ENCODE data around the gene WRAP73. TPM values are rescaled to one million over a fixed set of nuclear protein-coding genes. Genes with fewer than 3 reads are reported as not detected.
A peak's percentile ranks its signal among the peaks of the same experiment; 100 is the strongest.

The WRAP73 gene
- total RNA-seq, 1 donor from 2014 or later = 20.5 TPM

DNA sequence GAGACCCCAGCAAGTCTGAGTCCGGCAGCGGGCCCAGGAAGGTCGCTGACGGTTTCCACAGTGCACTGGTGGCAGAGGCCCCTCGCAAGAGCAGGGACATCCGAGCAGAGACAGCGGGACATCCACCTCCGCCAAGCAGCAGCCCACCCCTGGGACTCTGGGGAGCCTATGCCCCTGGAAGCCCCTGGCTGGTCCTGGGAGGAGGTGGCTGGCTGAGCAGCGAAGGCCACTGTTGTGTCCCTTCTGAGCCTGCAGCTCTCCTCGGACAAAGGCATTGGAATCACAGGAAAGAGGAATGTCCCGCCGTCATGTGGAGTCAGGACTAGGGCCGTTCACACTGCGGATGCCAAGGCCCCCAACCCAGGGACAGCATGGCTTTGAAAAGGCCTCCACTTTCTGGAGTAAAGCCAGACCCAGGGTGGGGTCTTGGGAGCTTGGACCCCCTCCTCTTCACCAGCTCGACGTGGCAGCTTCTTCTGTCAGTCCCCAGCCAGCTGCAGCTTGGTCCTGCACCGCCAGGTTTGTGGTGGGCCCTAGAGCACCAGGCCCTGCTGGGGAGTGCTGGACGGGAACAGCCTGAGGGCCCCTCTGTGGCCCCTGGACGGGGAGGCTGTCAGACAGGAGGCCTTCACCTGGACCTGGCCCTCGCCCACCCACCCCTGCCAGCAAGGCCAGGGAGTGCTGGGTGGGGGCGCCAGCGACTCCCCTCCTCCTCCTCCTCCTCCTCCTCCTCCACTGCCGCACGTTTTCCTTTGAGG, 40.0 kb downstream of the WRAP73 start:
- Mint-ChIP-seq H3K36me3 (ENCODE audit: unreplicated experiment) (no peaks in the 10 kb centered on the region), H3K4me1 (ENCODE audit: unreplicated experiment) (peaks cover 33% of the 10 kb centered on the region), H3K9me3 (ENCODE audit: unreplicated experiment) (no peaks in the 10 kb centered on the region), H3K4me3 (ENCODE audit: unreplicated experiment) (peak overlapping the region; percentile 81), H3K27ac (ENCODE audit: unreplicated experiment) (peak overlapping the region; percentile 63), H3K27me3 (ENCODE audit: unreplicated experiment) (no peaks in the 10 kb centered on the region)
- TF ChIP-seq, protein P1, sequence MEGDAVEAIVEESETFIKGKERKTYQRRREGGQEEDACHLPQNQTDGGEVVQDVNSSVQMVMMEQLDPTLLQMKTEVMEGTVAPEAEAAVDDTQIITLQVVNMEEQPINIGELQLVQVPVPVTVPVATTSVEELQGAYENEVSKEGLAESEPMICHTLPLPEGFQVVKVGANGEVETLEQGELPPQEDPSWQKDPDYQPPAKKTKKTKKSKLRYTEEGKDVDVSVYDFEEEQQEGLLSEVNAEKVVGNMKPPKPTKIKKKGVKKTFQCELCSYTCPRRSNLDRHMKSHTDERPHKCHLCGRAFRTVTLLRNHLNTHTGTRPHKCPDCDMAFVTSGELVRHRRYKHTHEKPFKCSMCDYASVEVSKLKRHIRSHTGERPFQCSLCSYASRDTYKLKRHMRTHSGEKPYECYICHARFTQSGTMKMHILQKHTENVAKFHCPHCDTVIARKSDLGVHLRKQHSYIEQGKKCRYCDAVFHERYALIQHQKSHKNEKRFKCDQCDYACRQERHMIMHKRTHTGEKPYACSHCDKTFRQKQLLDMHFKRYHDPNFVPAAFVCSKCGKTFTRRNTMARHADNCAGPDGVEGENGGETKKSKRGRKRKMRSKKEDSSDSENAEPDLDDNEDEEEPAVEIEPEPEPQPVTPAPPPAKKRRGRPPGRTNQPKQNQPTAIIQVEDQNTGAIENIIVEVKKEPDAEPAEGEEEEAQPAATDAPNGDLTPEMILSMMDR (IDR thresholded peaks at IDR 0.05) = no peak
- no peak for DNase-seq (ENCODE audit: extremely low spot score, unreplicated experiment)

DNA sequence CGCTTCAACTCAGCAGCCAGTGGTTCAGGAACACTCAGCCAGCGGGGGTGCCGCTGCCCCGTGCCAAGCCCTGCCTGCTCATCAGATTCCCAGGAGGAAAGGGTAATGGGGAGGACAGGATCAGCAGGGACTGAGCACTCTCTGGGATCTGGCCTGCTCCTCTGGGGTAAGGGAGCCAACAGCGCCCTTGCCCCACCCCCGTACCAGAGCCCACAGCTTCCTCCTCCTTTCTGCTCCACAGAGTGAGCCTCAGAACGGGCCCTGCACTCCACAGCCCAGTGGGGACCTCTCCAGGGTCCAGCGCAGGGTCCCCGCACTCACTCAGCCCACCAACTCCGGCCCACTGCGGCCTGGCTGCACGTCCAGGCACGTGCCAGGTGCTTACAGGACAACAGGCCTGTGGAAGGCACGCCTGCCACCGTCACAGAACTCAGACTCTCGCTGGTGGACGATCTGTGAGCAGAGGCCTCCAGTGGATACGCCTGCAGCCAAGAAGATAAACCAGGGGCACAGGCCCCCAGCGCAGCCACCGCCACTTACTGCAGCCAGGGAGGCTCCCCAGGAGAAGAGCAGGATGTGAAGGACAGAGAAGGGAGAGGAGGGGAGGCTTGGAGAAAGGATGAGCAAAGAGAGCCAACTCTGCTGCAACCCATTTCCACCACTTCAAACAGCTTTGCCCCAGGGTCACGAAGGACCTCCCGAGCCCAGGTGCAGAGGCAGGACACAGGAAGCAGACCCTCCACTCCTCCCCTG, 40.7 kb downstream of the WRAP73 start:
- peak overlapping the region; percentile 27 for H3K4me3 Mint-ChIP-seq (ENCODE audit: unreplicated experiment)
- DNase-seq (ENCODE audit: extremely low spot score, unreplicated experiment) = no peak

DNA sequence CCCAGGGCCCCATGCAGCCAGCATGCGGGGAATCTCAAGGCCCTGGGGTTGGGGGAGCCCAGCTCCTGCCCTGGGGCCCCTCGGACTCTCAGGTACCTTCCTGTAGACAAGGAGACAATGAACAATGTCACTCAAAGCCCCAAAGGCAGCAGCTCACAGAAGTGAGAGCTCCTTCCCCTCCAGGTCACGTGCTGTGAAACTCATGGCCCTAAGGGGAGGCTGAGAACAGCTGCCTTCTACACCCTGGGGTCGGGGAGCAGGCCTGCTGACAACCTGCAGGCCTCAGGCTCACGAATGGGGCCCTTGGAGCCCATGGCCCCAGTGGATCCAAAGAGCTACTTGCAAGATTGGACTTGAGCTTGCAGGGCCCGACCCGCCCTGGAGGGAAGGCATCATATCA, 41.7 kb downstream of the WRAP73 start:
- H3K27me3 Mint-ChIP-seq (ENCODE audit: unreplicated experiment) = no peaks in the 10 kb centered on the region
- peaks cover 23% of the 10 kb centered on the region for H3K4me1 Mint-ChIP-seq (ENCODE audit: unreplicated experiment)
- TF ChIP-seq, protein P1 (IDR thresholded peaks at IDR 0.05) = no peak
- H3K9me3 Mint-ChIP-seq (ENCODE audit: unreplicated experiment) = no peaks in the 10 kb centered on the region
- no peak overlapping the region for H3K4me3 Mint-ChIP-seq (ENCODE audit: unreplicated experiment)
- no peak overlapping the region for H3K27ac Mint-ChIP-seq (ENCODE audit: unreplicated experiment)
- no peak for DNase-seq (ENCODE audit: extremely low spot score, unreplicated experiment)
- H3K36me3 Mint-ChIP-seq (ENCODE audit: unreplicated experiment) = no peaks in the 10 kb centered on the region

More for the DNA sequence above, 40.7 kb downstream of the WRAP73 start:
- H3K4me1 Mint-ChIP-seq (ENCODE audit: unreplicated experiment) = peaks cover 33% of the 10 kb centered on the region
- no peak overlapping the region for H3K27ac Mint-ChIP-seq (ENCODE audit: unreplicated experiment)
- H3K9me3 Mint-ChIP-seq (ENCODE audit: unreplicated experiment) = no peaks in the 10 kb centered on the region
- TF ChIP-seq, protein P1 (IDR thresholded peaks at IDR 0.05) = no peak
- H3K27me3 Mint-ChIP-seq (ENCODE audit: unreplicated experiment) = no peaks in the 10 kb centered on the region
- no peaks in the 10 kb centered on the region for H3K36me3 Mint-ChIP-seq (ENCODE audit: unreplicated experiment)

DNA sequence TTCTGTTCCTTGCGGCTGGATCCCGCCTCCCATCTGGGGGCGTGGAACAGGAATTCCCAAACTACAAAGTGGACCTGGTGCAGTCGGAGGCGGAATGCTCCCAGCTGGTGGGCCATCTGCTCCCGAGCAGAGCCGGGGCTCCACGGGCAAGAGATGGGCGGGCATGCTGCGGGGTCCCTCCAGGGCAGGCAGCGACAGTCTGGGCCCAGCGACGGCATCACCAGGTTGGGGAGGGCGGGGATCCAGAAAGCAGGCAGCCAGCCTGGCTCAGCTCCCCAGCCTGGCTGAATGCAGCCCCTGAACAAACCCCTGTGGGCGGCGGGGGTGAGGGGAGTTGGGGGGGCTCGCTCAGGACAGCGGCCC, 42.2 kb downstream of the WRAP73 start:
- H3K27me3 Mint-ChIP-seq (ENCODE audit: unreplicated experiment) = no peaks in the 10 kb centered on the region
- H3K36me3 Mint-ChIP-seq (ENCODE audit: unreplicated experiment) = no peaks in the 10 kb centered on the region
- H3K9me3 Mint-ChIP-seq (ENCODE audit: unreplicated experiment) = no peaks in the 10 kb centered on the region
- no peak for DNase-seq (ENCODE audit: extremely low spot score, unreplicated experiment)
- peaks cover 20% of the 10 kb centered on the region for H3K4me1 Mint-ChIP-seq (ENCODE audit: unreplicated experiment)
- no peak overlapping the region for H3K27ac Mint-ChIP-seq (ENCODE audit: unreplicated experiment)
- TF ChIP-seq, protein P1 (IDR thresholded peaks at IDR 0.05) = no peak
- H3K4me3 Mint-ChIP-seq (ENCODE audit: unreplicated experiment) = no peak overlapping the region
